KG1 (cell line): ENCODE data around the gene TACR3.
"Not testable (repeated sequence)": the region's sequence is repeated elsewhere in the genome, so short reads cannot be mapped to it uniquely, and the experiment has no call there.

ENCODE experiments used
- DNase-seq: peaks from one replicate; lab custom pipeline; 2025; lab: John Stamatoyannopoulos, UW

The TACR3 gene, protein sequence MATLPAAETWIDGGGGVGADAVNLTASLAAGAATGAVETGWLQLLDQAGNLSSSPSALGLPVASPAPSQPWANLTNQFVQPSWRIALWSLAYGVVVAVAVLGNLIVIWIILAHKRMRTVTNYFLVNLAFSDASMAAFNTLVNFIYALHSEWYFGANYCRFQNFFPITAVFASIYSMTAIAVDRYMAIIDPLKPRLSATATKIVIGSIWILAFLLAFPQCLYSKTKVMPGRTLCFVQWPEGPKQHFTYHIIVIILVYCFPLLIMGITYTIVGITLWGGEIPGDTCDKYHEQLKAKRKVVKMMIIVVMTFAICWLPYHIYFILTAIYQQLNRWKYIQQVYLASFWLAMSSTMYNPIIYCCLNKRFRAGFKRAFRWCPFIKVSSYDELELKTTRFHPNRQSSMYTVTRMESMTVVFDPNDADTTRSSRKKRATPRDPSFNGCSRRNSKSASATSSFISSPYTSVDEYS

GRCh38 chr4:103719830-103720207 lies at the start of gene TACR3:
TSS of gene TACR3 (minus strand) at chr4:103719985. CDS start at chr4:103719675, 310 bp downstream.
- DNase-seq = no peak

- DNase-seq = no peak
These were observed 37.8 kb upstream of the TACR3 start for GRCh38 chr4:103757631-103758030.

DNA sequence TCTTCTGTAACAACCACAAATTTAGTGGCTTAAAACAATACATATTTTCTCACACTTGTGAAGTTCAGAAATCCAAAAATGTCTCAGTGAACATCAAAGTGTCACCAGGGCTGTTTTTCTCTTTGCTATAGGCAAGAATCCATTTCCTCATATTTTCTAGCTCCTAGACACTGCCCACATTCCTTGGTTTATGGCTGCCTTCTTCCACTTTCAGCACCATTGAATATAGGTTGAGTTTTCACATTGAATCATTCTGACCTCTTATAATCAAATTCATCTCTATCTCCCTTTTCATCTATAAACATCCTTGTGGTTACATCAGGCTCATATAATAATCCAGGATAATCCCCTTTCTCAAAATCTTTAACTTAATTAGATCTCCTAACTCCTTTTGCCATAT lies 37.0 kb upstream of the TACR3 start:
- DNase-seq = no peak

DNA sequence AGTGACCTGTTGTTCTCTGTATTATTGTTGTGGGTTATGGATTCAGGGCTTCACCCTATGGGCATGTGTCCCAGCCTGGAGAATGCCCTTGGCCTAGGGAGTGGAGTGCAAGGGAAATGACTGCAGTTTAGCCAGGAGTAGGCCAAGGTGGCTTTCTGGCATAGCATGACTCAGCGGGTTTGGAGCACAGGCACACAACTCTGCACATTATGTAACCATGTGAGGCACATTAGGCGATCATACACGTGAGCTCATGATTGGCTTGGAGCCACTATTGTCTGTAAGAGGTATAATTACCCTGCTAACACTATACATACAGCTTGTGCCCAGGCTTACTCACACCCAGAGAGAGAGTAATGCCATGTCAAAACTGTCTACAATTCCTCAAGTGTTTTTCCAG lies 35.1 kb upstream of the TACR3 start:
- no peak for DNase-seq

DNA sequence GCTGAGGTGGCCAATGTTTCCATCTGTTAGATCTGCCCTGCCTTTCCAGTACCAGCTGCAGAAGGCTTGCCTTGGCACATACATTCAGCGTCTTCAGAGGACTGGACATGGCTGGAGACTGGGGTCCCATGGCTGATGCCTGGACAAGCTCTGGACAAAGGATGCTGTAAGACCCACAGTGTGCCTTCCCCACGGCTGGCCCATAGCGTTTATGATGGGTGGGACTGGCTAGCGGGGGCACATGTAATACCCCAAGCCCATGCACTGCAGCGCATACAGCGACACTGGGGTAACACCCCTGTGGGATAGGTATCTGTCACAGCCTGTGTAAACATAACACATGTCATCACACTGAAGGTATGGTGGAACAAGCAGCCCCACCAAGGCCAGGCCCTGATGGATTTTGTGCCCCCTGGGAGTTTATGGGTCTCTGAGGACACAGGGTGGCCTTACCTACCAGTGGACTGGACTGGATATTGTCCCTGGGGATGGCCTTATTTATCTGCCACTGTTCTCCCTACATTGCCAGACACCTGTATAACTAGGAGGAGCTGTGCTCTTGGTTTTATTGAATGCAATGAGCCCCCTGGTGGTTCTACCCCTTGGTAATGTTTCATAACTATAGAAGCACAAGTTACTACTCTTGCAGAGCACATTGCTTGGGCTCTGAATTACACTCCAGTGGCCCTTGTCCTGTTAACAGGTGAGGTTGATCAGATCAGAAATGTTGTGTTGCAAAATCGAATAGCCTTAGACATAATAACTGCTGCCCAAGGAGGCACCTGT lies 34.3 kb upstream of the TACR3 start:
- DNase-seq = no peak

GRCh38 chr4:103723150-103723549 lies 3.4 kb upstream of the TACR3 start:
- not testable (repeated sequence) for DNase-seq

- DNase-seq = no peak
These were observed 1.5 kb upstream of the TACR3 start for GRCh38 chr4:103721251-103721650.

GRCh38 chr4:103720661-103721060 lies 876 bp upstream of the TACR3 start:
- no peak for DNase-seq

DNA sequence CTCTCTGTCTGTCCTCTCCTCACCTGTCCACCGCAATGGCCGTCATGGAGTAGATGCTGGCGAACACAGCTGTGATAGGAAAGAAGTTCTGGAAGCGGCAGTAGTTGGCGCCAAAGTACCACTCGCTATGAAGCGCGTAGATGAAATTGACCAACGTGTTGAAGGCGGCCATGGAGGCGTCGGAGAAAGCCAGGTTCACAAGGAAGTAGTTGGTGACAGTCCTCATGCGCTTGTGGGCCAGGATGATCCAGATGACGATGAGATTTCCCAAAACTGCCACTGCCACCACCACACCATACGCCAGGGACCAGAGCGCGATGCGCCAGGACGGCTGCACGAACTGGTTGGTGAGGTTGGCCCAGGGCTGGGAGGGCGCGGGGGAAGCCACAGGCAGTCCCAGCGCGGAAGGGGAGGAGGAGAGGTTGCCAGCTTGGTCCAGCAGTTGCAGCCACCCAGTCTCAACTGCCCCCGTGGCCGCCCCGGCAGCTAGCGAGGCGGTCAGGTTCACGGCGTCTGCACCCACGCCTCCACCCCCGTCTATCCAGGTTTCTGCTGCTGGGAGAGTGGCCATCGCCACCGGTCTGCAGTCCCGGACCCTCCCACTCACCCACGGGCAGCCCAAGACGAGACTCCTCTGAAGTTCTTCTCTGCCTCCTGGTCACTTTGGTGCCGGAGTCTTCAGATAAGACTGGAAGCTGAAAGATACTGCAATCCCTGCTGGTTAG lies 518 bp downstream of the TACR3 start:
- DNase-seq = no peak

DNA sequence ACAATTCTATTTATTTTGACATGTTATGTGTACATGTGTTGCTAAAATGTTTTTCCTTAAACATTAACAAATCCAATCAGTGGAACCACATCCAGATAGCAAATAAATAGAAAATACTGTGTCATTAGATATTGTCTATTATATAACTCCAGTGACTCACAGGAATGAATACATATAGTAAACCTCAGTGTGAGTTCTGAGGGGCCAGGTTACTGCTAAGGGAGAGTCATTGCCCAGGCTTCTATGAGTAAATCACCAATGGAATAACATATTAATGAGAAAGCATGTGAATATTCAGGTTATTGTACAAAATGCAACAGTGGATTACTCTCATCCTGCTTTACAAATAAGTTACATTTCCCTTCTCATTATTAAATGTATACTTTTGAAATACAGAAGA lies 27.2 kb downstream of the TACR3 start:
- no peak for DNase-seq

DNA sequence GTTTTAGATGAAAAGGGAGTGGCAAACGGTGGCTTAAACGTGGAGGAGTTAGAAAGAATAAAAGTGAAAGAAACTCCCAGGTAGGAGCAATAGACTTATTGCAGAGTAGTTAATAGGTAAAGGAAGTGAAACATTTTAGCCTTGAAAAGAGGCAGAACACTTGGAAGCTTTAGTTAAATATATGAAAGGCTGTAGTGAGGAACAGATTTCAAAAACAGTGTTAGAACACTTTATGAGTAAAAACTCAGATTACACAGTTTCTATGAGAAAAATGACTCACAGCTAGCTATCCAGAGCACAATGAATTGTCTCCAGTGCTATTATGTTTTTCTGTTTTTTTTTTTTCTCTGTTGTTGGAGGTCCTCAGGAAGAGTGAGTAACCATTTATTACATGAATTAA lies 45.8 kb downstream of the TACR3 start:
- DNase-seq = no peak

GRCh38 chr4:103666764-103667163 lies 53.0 kb downstream of the TACR3 start:
- not testable (repeated sequence) for DNase-seq

DNA sequence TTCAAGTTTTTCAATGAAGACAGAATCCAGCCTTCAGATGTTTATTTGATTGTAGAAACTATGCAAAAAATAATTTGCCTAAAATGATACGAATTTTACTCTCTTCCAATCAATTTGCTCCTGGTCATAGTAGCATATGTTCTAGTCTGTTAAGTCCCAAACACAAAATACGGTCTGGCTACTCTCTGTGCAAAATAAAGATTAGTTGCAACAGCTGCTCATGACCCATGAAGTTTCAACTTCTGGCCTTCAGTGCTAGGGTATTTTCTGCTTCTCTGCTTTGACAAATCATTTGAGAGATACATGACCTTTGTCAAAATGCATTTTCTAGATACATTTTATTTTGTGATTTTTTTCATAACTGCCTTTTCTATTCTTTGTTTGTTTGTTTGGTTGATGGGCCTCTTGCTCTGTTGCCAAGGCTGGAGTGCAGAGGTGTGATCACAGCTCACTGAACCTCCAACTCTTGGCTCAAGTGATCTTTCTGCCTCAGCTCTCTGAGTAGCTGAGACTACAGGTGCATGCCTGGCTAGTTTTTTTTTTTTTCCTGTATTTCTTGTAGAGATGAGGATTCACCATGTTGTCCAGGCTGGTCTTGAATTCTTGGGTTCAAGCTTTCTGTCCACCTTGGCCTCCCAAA lies 55.2 kb downstream of the TACR3 start:
- no peak for DNase-seq

GRCh38 chr4:103648541-103648940 lies 71.2 kb downstream of the TACR3 start:
- no peak for DNase-seq

DNA sequence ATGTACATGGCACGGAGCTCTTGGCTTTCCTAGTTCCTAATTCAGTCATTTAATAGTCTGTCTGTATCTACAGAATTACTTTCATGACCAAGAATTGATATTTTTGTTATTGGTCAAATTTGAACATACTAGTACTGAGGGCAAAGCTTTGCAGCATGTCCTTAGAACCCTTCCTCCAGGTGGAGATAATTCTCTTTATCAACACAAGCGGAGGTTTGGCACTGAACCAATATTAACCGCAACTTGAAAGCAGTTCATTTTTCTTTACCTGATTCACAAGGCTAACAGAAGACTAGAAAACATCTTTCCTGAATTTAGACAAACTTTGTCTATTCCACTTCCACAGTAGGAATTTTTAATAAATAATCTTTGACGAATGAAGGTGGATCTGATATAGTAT lies 73.8 kb downstream of the TACR3 start:
- DNase-seq = no peak

DNA sequence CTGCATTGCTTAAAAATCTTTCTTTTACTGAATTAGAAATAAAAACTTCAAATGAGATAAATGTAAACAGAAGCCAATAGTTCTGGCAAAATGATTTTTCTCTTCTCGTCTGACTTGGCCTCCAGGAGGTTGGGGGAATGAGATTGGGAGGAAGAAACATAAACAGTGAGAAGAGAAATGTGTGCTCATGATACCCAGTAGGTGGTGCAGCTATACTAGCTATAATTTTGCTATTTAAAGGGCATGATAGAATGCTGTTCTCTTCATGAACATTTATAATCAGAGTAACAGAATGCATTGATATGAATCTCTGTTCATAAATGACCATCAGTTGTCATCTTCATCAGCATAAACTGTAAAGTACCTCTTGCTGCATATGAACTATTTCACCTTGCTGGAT lies 85.5 kb downstream of the TACR3 start:
- no peak for DNase-seq

- DNase-seq = no peak
These were observed 93.5 kb downstream of the TACR3 start for GRCh38 chr4:103626296-103626695.

GRCh38 chr4:103591841-103592240 lies 127.9 kb downstream of the TACR3 start:
- no peak for DNase-seq

GRCh38 chr4:103567591-103567990 lies 152.2 kb downstream of the TACR3 start:
- no peak for DNase-seq

DNA sequence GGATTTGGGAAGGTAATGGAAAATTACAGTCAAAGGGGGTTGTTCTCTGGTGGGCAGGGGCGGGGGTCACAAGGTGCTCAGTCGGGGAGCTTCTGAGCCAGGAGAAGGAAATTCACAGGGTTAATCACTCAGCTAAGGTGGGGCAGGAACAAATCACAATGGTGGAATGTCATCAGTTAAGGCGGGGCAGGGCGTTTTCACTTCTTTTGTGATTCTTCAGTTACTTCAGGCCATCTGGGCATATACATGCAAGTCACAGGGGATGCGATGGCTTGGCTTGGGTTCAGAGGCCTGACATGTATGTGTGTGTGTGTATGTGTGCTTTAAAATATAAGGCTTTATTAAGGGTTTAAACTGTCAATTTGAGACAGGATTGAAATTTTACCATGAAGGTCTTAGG lies 160.6 kb downstream of the TACR3 start:
- DNase-seq = not testable (repeated sequence)
